ENCODE results near the gene SOHLH2. TPM values are rescaled to one million over a fixed set of nuclear protein-coding genes. Genes with fewer than 3 reads are reported as not detected.

SOHLH2 gene
- polyA plus RNA-seq, 1 experiment, result 0.05 TPM

- CTCF ChIA-PET, result no interaction called here
- H3K4me3 ChIP-seq (ENCODE audit: low read depth, low read length), result no peak overlapping the region
- TF ChIP-seq CTCF (IDR thresholded peaks at IDR 0.05; ENCODE audit: insufficient read depth, low read depth, low read length), result no peak
- no peak for DNase-seq (ENCODE audit: low read depth)
- no peaks in the 10 kb centered on the region for H3K27me3 ChIP-seq (ENCODE audit: control insufficient read depth, insufficient read depth, low read length)
- POLR2A ChIA-PET, result no interaction called here
- no peaks in the 10 kb centered on the region for H3K36me3 ChIP-seq (ENCODE audit: control insufficient read depth, insufficient read depth, low read length)
Observed at GRCh38 chr13:36192166-36192565, 22.2 kb downstream of the SOHLH2 start.

DNA sequence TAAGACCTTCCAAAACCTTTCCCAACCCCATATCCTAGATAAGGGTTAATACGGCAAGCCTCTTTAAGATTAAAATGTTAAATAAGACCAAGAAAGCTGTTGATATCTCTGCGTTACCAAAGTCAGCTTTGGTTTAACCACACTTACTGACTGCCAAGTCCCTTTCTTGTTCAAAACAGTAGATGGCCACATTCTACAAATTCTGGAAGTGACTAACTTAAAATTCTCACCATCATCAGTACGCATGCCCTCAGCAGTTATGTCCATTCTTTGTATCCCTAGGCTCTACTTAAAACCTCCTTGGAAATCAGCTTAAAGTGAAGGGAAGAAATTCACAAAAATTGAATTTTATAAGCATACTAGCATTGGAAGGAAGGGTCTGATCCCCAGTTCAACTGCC lies 23.6 kb downstream of the SOHLH2 start:
- DNase-seq (ENCODE audit: low read depth), result no peak
- no peaks in the 10 kb centered on the region for H3K36me3 ChIP-seq (ENCODE audit: control insufficient read depth, insufficient read depth, low read length)
- H3K27me3 ChIP-seq (ENCODE audit: control insufficient read depth, insufficient read depth, low read length), result no peaks in the 10 kb centered on the region
- no peak overlapping the region for H3K4me3 ChIP-seq (ENCODE audit: low read depth, low read length)
- TF ChIP-seq CTCF (IDR thresholded peaks at IDR 0.05; ENCODE audit: insufficient read depth, low read depth, low read length), result no peak
- ChIA-PET POLR2A (no interaction called here), CTCF (interaction anchor here (1.3 kb wide), 1 partner anchor 23 kb away, joined by 4 read pairs; no protein-coding TSS in a partner anchor)

DNA sequence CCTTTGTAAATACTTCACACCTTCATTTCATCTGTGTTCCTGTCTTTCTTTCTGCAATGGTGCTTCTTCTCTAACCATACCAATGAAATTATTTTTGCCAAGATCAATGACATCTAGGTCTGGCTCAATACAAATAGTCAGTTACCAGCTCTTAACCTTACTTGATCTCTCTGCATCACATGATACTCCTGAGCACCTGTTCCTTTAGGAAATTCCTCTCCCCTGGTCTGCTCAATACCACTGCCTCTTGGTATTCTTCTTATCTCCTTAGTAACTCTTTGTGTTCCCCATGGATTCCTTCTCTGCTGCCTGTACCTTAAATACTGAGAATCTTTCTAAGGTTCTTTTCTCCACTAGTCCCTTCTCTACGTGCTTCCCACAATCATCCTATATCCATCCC lies 25.9 kb downstream of the SOHLH2 start:
- no peaks in the 10 kb centered on the region for H3K36me3 ChIP-seq (ENCODE audit: control insufficient read depth, insufficient read depth, low read length)
- TF ChIP-seq CTCF (IDR thresholded peaks at IDR 0.05; ENCODE audit: insufficient read depth, low read depth, low read length), result no peak
- ChIA-PET CTCF (no interaction called here), POLR2A (no interaction called here)
- no peak for DNase-seq (ENCODE audit: low read depth)
- H3K4me3 ChIP-seq (ENCODE audit: low read depth, low read length), result no peak overlapping the region
- H3K27me3 ChIP-seq (ENCODE audit: control insufficient read depth, insufficient read depth, low read length), result no peaks in the 10 kb centered on the region

- TF ChIP-seq CTCF (IDR thresholded peaks at IDR 0.05; ENCODE audit: insufficient read depth, low read depth, low read length), result no peak
- CTCF ChIA-PET, result no interaction called here
- Histone ChIP-seq H3K4me3 (ENCODE audit: low read depth, low read length) (no peak overlapping the region), H3K36me3 (ENCODE audit: control insufficient read depth, insufficient read depth, low read length) (no peaks in the 10 kb centered on the region), H3K27me3 (ENCODE audit: control insufficient read depth, insufficient read depth, low read length) (no peaks in the 10 kb centered on the region; the same call in 1 of the 2 replicates)
- POLR2A ChIA-PET, result no interaction called here
- no peak for DNase-seq (ENCODE audit: low read depth)
Observed at GRCh38 chr13:36183901-36184300, 30.5 kb downstream of the SOHLH2 start.

- no peaks in the 10 kb centered on the region for H3K36me3 ChIP-seq (ENCODE audit: control insufficient read depth, insufficient read depth, low read length)
Observed at GRCh38 chr13:36175621-36176020, 38.7 kb downstream of the SOHLH2 start.

More at GRCh38 chr13:36175621-36176020, 38.7 kb downstream of the SOHLH2 start:
- no peak for TF ChIP-seq CTCF (IDR thresholded peaks at IDR 0.05; ENCODE audit: insufficient read depth, low read depth, low read length)
- DNase-seq (ENCODE audit: low read depth), result no peak
- Histone ChIP-seq H3K4me3 (ENCODE audit: low read depth, low read length) (no peak overlapping the region), H3K27me3 (ENCODE audit: control insufficient read depth, insufficient read depth, low read length) (no peaks in the 10 kb centered on the region)
- ChIA-PET CTCF (no interaction called here), POLR2A (no interaction called here)
